Astrocyte of the spinal cord (primary cell): Measurements from ENCODE around the gene TTL.
"Not testable (repeated sequence)": the region's sequence is repeated elsewhere in the genome, so short reads cannot be mapped to it uniquely, and the experiment has no call there.

Experiments used
- DNase-seq: peaks from one replicate; pipeline ENCODE4 v3.0.0; 2011; ENCODE audit warnings: low read depth, low spot score
- H3K4me3 ChIP-seq: 2 replicates; pipeline ENCODE4 v1.5.1; 2011; ENCODE audit warnings: low read depth, mild to moderate bottlenecking, low read length, moderate library complexity
- in situ Hi-C: cut with HindIII; loops from 2 replicates; pipeline ENCODE4 v1.10.0; 2017; ENCODE audit warnings: low sequenced_read_pairs
- TF ChIP-seq, protein P1 (sequence below): IDR thresholded peaks from 2 replicates; pipeline ENCODE4 v1.5.1; 2012; ENCODE audit warnings: low read depth, mild to moderate bottlenecking, low read length, inconsistent platforms

TTL gene

DNA sequence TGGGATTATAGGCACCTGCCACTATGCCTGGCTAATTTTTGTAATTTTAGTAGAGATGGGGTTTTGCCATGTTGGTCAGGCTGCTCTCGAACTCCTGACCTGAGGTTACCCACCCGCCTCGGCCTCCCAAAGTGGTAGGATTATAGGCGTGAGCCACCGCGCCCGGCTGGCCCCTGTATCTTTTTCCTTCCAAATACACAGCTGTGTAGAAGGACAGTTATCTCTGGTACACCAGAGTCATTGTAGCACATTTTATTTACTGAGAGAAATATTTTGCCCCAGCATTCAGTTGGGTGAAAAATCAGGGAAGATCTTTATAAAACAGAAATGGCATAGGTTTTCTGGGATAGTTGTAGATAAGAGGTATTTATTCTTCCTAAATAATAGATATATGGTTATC is 36.9 kb downstream of the TTL start:
- H3K4me3 ChIP-seq, result no peak overlapping the region
- DNase-seq, result no peak
- in situ Hi-C loops, result no loop called here
- TF ChIP-seq, protein P1, sequence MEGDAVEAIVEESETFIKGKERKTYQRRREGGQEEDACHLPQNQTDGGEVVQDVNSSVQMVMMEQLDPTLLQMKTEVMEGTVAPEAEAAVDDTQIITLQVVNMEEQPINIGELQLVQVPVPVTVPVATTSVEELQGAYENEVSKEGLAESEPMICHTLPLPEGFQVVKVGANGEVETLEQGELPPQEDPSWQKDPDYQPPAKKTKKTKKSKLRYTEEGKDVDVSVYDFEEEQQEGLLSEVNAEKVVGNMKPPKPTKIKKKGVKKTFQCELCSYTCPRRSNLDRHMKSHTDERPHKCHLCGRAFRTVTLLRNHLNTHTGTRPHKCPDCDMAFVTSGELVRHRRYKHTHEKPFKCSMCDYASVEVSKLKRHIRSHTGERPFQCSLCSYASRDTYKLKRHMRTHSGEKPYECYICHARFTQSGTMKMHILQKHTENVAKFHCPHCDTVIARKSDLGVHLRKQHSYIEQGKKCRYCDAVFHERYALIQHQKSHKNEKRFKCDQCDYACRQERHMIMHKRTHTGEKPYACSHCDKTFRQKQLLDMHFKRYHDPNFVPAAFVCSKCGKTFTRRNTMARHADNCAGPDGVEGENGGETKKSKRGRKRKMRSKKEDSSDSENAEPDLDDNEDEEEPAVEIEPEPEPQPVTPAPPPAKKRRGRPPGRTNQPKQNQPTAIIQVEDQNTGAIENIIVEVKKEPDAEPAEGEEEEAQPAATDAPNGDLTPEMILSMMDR, result no peak

DNA sequence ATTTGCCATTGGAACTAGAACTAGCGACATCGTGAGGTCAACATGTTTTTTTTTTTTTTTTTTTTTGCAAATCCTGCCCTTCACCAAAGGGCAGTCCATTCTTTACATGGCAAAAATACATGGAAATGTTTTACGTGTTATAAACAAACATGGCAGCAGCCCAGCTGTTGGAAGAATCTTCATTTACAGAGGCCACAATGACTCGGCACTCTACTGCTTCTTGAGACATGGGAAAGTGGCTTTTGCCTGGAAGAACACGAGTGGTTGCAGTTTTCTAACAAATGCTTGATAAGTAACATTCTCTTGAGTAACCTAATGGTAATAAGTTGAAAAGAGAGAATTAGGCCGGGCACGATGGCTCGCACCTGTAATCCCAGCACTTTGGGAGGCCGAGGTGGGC is 37.5 kb downstream of the TTL start:
- no peak overlapping the region for H3K4me3 ChIP-seq
- in situ Hi-C loops, result no loop called here
- DNase-seq, result no peak
- TF ChIP-seq, protein P1, result no peak

DNA sequence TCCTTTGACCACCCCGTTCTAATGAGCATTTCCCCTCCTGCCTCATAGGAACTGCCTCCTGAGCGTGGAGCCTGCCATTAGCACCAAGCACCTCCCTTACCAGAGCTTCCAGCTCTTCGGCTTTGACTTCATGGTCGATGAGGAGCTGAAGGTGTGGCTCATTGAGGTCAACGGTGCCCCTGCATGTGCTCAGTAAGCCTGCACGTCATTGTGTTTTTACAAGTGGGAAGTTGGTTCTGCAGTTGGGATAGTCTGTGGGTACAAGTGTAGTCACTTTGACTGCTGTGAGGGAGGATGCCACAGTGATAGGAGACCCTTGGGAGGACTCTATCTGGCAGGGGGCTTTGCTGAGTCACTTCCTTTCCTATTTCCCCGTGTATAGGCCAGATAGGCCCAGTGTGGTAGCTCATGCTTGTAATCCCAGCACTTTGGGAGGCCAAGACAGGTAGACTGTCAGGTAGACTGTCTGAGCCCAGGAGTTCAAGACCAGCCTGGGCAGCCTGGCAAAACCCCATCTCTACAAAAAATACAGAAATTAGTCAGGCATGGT is 38.4 kb downstream of the TTL start:
- no peak for DNase-seq
- TF ChIP-seq, protein P1, result no peak
- no peak overlapping the region for H3K4me3 ChIP-seq
- in situ Hi-C loops, result no loop called here

DNA sequence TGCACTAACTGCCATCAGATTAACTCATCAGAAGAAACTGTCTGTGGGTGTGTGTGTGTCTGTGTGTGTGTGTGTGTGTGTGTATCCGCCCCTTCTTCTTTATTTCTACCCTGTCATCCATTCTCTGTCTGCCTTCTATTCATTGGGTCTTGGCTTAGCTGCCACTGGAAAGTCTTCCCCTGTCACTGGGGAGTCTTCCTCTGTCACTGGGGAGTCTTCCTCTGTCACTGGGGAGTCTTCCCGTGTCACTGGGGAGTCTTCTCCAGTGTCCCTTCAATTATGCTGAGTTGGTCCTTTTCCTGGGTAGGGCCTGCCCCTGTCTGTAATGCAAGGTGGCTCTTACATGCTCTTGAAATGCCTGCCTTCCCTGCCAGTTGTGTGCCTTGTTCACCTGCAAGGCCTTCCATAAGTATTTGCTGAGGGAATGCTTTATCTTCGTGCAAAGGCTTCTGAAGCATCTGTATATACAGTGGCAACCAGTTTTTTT is 41.4 kb downstream of the TTL start:
- in situ Hi-C loops, result no loop called here
- no peak overlapping the region for H3K4me3 ChIP-seq
- DNase-seq, result no peak
- TF ChIP-seq, protein P1, result no peak

DNA sequence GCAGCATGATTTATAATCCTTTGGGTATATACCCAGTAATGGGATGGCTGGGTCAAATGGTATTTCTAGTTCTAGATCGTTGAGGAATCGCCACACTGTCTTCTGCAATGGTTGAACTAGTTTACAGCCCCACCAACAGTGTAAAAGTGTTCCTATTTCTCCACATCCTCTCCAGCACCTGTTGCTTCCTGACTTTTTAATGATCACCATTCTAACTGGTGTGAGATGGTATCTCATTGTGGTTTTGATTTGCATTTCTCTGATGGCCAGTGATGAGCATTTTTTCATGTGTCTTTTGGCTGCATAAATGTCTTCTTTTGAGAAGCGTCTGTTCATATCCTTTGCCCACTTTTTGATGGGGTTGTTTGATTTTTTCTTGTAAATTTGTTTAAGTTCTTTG is 42.3 kb downstream of the TTL start:
- H3K4me3 ChIP-seq, DNase-seq, in situ Hi-C loops: not testable (repeated sequence)

DNA sequence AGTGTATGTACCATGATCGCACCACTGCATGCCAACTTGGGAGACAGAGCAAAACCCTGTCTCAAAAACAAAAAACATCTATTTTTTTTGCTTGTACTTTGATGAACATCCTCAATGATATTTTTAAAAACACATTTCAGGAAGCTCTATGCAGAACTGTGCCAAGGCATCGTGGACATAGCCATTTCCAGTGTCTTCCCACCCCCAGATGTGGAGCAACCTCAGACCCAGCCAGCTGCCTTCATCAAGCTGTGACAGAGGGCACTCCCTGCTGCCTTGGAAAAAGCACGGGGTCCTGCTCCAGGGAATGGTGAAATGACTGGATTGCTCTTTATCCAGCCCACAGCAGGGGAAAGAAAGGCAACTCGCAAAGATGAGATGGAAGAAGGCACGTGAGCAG is 46.6 kb downstream of the TTL start:
- TF ChIP-seq, protein P1, result no peak
- in situ Hi-C loops, result no loop called here
- DNase-seq, result no peak
- no peak overlapping the region for H3K4me3 ChIP-seq

DNA sequence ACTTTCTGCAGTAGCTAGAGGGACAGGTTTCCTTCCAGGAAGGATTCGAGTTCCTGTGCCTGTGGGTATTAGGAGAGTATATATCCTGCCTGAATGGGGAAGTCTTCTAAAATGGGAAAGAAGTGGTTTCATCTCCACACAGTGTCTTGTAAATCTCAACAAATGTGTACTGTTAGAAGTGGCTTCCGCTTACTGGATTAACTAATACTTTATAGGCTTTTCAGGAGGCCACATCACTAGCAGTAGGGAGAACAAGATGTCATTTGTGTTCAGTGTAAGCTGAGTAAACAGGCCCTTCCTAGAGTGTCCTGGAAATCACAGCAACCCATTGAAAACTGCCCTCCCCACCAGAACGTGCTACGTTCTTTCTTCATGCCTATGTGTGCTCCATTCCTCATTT is 47.8 kb downstream of the TTL start:
- TF ChIP-seq, protein P1, result no peak
- in situ Hi-C loops, result no loop called here
- DNase-seq, result no peak
- H3K4me3 ChIP-seq, result no peak overlapping the region
